ENCODE results near the gene TRPV3. TPM values are rescaled to one million over a fixed set of nuclear protein-coding genes. Genes with fewer than 3 reads are reported as not detected.

Gene TRPV3
- total RNA-seq, 2 experiments from 2014 or later = 0.25 to 0.56 TPM

DNA sequence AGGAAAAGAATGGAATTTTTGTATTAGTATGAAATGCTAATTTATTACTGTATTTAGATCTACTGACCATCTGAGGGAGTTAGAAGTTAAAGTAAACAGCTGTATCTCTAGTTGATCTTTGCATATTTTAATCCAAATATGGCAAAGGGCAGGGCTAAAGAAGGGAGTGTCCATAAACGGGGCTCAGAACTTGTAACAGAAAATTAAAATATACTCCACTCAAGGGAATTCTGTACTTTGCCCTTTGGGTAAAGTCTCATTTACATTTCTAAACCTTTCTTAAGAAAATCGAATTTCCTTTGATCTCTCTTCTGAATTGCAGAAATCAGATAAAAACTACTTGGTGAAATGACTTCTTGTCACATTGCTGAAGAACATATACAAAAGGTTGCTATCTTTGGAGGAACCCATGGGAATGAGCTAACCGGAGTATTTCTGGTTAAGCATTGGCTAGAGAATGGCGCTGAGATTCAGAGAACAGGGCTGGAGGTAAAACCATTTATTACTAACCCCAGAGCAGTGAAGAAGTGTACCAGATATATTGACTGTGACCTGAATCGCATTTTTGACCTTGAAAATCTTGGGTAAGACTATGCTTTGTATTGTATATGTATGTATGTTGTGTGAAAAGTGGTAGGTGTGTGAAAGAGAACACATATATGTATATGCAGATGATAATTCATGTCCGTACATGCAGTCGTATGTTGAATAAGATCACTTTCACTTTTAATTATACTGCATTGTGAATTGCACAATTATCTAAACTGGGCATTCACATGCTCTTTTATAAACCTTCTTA lies 81.6 kb downstream of the TRPV3 start, which contains the start of gene ASPA:
Gene ASPA (plus strand): TSS at position 186 of the 799 bp plus-strand sequence. CDS start 163 bp downstream, at position 349.
- Histone ChIP-seq H3K36me3 (ENCODE audit: insufficient read depth, low read length) (no peaks in the 10 kb centered on the region), H3K4me1 (ENCODE audit: insufficient read depth, low read length) (no peaks in the 10 kb centered on the region), H3K27ac (ENCODE audit: low read depth in 1 of 2, low read length in 2 of 2) (no peak within 1 kb of the TSS), H3K9me3 (ENCODE audit: control insufficient read depth in 1 of 2, insufficient read depth in 1 of 2, low read length in 2 of 2) (peaks cover 0 to 9% of the 10 kb centered on the region in 2 experiments), H3K27me3 (ENCODE audit: control insufficient read depth in 1 of 2, insufficient read depth in 2 of 2, low read length in 2 of 2) (no peaks in the 10 kb centered on the region), H3K4me3 (ENCODE audit: low read length) (no peak within 1 kb of the TSS)
- Mint-ChIP-seq H3K9me3 (no peaks in the 10 kb centered on the region), H3K4me3 (no peak within 1 kb of the TSS), H3K4me1 (ENCODE audit: low read depth) (no peaks in the 10 kb centered on the region), H3K27me3 (peaks cover 12% of the 10 kb centered on the region), H3K36me3 (ENCODE audit: low read depth) (no peaks in the 10 kb centered on the region), H3K27ac (no peak within 1 kb of the TSS)
- intact Hi-C loops (cut with DNase I, micrococcal nuclease) = no loop called here
- POLR2A ChIA-PET = no interaction called here
- ATAC-seq (ENCODE audit: poor library complexity) (no peak), DNase-seq (no peak)
- CTCF ChIA-PET = no interaction called here
- TF ChIP-seq, protein P1, sequence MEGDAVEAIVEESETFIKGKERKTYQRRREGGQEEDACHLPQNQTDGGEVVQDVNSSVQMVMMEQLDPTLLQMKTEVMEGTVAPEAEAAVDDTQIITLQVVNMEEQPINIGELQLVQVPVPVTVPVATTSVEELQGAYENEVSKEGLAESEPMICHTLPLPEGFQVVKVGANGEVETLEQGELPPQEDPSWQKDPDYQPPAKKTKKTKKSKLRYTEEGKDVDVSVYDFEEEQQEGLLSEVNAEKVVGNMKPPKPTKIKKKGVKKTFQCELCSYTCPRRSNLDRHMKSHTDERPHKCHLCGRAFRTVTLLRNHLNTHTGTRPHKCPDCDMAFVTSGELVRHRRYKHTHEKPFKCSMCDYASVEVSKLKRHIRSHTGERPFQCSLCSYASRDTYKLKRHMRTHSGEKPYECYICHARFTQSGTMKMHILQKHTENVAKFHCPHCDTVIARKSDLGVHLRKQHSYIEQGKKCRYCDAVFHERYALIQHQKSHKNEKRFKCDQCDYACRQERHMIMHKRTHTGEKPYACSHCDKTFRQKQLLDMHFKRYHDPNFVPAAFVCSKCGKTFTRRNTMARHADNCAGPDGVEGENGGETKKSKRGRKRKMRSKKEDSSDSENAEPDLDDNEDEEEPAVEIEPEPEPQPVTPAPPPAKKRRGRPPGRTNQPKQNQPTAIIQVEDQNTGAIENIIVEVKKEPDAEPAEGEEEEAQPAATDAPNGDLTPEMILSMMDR (IDR thresholded peaks at IDR 0.05) = no peak

DNA sequence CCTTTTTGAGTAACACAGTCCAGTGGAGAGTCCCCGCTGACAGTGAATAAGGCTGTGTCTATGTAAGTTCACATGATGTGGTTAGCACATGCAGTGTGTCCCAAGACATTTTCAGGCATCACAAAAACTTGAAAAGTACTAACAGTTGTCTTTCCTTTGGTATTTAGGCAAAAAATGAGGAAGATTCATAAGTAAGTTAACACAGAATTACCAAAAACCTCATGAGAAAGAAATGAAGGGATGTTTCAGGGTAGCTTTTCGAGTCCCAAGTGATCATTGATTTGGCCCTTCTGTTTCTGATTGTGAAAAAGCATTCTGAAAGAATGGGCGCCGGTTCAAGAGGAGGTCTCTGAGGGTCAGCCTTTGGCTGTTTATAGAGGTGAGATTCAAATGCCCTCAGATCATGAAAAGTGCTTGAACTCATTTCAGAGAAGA lies 82.3 kb downstream of the TRPV3 start:
- CTCF ChIA-PET = no interaction called here
- Mint-ChIP-seq H3K36me3 (ENCODE audit: low read depth) (no peaks in the 10 kb centered on the region), H3K27ac (no peak overlapping the region)

DNA sequence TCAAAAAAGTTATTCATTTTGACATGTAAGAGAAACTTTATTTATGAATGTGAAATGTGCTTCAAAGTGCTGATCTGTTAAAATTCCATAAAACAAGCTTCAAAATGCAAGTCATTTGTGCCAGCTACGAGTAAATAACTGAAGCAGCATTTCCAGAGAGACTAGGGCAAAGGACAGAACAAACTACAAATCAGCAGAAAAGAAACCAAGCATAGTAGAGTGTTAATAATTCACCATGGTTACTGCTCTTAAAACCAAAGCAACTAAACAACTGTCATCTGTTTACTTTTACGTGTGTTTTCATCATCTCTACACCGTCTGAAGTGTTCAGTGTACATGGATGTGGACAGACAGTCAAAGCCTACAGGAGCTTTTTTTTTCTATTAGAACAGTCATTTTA lies 83.4 kb downstream of the TRPV3 start:
- H3K27ac ChIP-seq (ENCODE audit: low read depth in 1 of 2, low read length in 2 of 2) = no peak overlapping the region
- POLR2A ChIA-PET = no interaction called here
- Mint-ChIP-seq H3K27ac (no peak overlapping the region), H3K9me3 (no peaks in the 10 kb centered on the region), H3K4me1 (ENCODE audit: low read depth) (no peaks in the 10 kb centered on the region), H3K4me3 (no peak overlapping the region), H3K36me3 (ENCODE audit: low read depth) (no peaks in the 10 kb centered on the region), H3K27me3 (peaks cover 7% of the 10 kb centered on the region)
- CTCF ChIA-PET = interaction anchor here (1.1 kb wide), 1 partner anchor 11 kb away, joined by 4 read pairs; no protein-coding TSS in a partner anchor
- ATAC-seq (ENCODE audit: poor library complexity) = no peak
- H3K4me3 ChIP-seq (ENCODE audit: low read length) = no peak overlapping the region
- no peak for DNase-seq
- peaks cover 0 to 9% of the 10 kb centered on the region in 2 experiments for H3K9me3 ChIP-seq (ENCODE audit: control insufficient read depth in 1 of 2, insufficient read depth in 1 of 2, low read length in 2 of 2)
- TF ChIP-seq, protein P1 (IDR thresholded peaks at IDR 0.05) = no peak
- intact Hi-C loops (cut with DNase I, micrococcal nuclease) = no loop called here
- peaks cover 0 to 4% of the 10 kb centered on the region in 2 experiments for H3K27me3 ChIP-seq (ENCODE audit: control insufficient read depth in 1 of 2, insufficient read depth in 2 of 2, low read length in 2 of 2)
- H3K36me3 ChIP-seq (ENCODE audit: insufficient read depth, low read length) = no peaks in the 10 kb centered on the region
- no peaks in the 10 kb centered on the region for H3K4me1 ChIP-seq (ENCODE audit: insufficient read depth, low read length)

More for the DNA sequence above, 82.3 kb downstream of the TRPV3 start:
- no peak overlapping the region for H3K4me3 ChIP-seq (ENCODE audit: low read length)
- ATAC-seq (ENCODE audit: poor library complexity) (no peak), DNase-seq (no peak)
- H3K36me3 ChIP-seq (ENCODE audit: insufficient read depth, low read length) = no peaks in the 10 kb centered on the region
- no peaks in the 10 kb centered on the region for H3K27me3 ChIP-seq (ENCODE audit: control insufficient read depth in 1 of 2, insufficient read depth in 2 of 2, low read length in 2 of 2)
- Mint-ChIP-seq H3K9me3 (no peaks in the 10 kb centered on the region), H3K27me3 (peaks cover 12% of the 10 kb centered on the region), H3K4me3 (no peak overlapping the region), H3K4me1 (ENCODE audit: low read depth) (no peaks in the 10 kb centered on the region)
- TF ChIP-seq, protein P1 (IDR thresholded peaks at IDR 0.05) = no peak
- H3K4me1 ChIP-seq (ENCODE audit: insufficient read depth, low read length) = no peaks in the 10 kb centered on the region
- POLR2A ChIA-PET = no interaction called here
- intact Hi-C loops (cut with DNase I, micrococcal nuclease) = no loop called here
- peaks cover 0 to 9% of the 10 kb centered on the region in 2 experiments for H3K9me3 ChIP-seq (ENCODE audit: control insufficient read depth in 1 of 2, insufficient read depth in 1 of 2, low read length in 2 of 2)
- H3K27ac ChIP-seq (ENCODE audit: low read depth in 1 of 2, low read length in 2 of 2) = no peak overlapping the region
